OCI-LY7 (cell line): Measurements from ENCODE around the gene NEUROD2. TPM values are rescaled to one million over a fixed set of nuclear protein-coding genes. Genes with fewer than 3 reads are reported as not detected.

Source experiments
- BruUV-seq: library from RNA; stranded (reverse); fragments of 400-500 nt; replicated peaks from 2 replicates; lab custom pipeline; 2021; lab: Mats Ljungman, UMichigan
- CTCF ChIA-PET: fragments of 300-600 bp; sonication (Branson Sonifier 250); formaldehyde crosslinking; loops from one replicate; lab custom pipeline; 2022; ENCODE audit warnings: antibody characterized with exemption; ENCODE audit not compliant: unreplicated experiment; lab: Charles Lee
- POLR2A ChIA-PET: fragments of 300-600 bp; sonication (Branson Sonifier 250); formaldehyde crosslinking; loops from one replicate; lab custom pipeline; 2022; ENCODE audit warnings: antibody characterized with exemption; lab: Charles Lee
- DNase-seq: peaks from one replicate; pipeline ENCODE4 v3.0.0-alpha.2; 2015; ENCODE audit warnings: low spot score
- H2AFZ ChIP-seq: fragments of 200-600 bp; sonication (generic), shearing (Covaris generic); 2 replicates; pipeline ENCODE4 v1.6.1; 2014; ENCODE audit warnings: mild to moderate bottlenecking, antibody characterized with exemption, low read length, moderate library complexity
- H3K27ac ChIP-seq: fragments of 200-600 bp; sonication (generic); 2 replicates; pipeline ENCODE4 v1.5.1; 2014; ENCODE audit warnings: mixed run types, low read depth, mild to moderate bottlenecking, moderate library complexity, low read length, inconsistent platforms; ENCODE audit not compliant: poor library complexity, severe bottlenecking
- H3K36me3 ChIP-seq: fragments of 200-600 bp; sonication (generic); 2 replicates; pipeline ENCODE4 v1.6.1; 2014; ENCODE audit warnings: mild to moderate bottlenecking, antibody characterized with exemption, low read length, moderate library complexity, mixed read lengths; ENCODE audit not compliant: insufficient read depth
- H3K4me1 ChIP-seq: fragments of 200-600 bp; sonication (generic); 2 replicates; pipeline ENCODE4 v1.5.1; 2014; ENCODE audit warnings: mild to moderate bottlenecking, low read length; ENCODE audit not compliant: insufficient read depth, poor library complexity, severe bottlenecking
- H3K4me2 ChIP-seq: fragments of 200-600 bp; sonication (generic); 2 replicates; pipeline ENCODE4 v1.6.1; 2014; ENCODE audit warnings: mild to moderate bottlenecking, low read length
- H3K4me3 ChIP-seq: fragments of 200-600 bp; sonication (generic); 2 replicates; pipeline ENCODE4 v1.5.1; 2014; ENCODE audit warnings: mild to moderate bottlenecking, low read depth, low read length; ENCODE audit not compliant: poor library complexity, severe bottlenecking
- H3K79me2 ChIP-seq: fragments of 200-600 bp; sonication (generic); 2 replicates; pipeline ENCODE4 v1.6.1; 2016; ENCODE audit warnings: low read depth, mild to moderate bottlenecking, low read length, moderate library complexity, mixed read lengths; ENCODE audit not compliant: insufficient read depth
- H3K9me2 ChIP-seq: fragments of 200-600 bp; sonication (generic); 2 replicates; pipeline ENCODE4 v1.6.1; 2016; ENCODE audit warnings: mild to moderate bottlenecking, low read length, mixed read lengths; ENCODE audit not compliant: insufficient read depth
- H3K9me3 ChIP-seq: fragments of 200-600 bp; sonication (generic); 2 replicates; pipeline ENCODE4 v1.6.1; 2014; ENCODE audit warnings: mild to moderate bottlenecking, mixed run types, low read length, mixed read lengths
- H4K20me1 ChIP-seq: fragments of 200-600 bp; sonication (generic); 2 replicates; pipeline ENCODE4 v1.6.1; 2014; ENCODE audit warnings: mild to moderate bottlenecking, antibody characterized with exemption, low read length, moderate library complexity, mixed read lengths; ENCODE audit not compliant: insufficient read depth
- CTCF ChIP-seq: fragments of 200-600 bp; sonication (generic); conservative IDR thresholded peaks from 2 replicates; pipeline ENCODE4 v1.5.1; 2014; ENCODE audit warnings: mild to moderate bottlenecking, antibody characterized with exemption, low read length, moderate library complexity, mixed read lengths
- EZH2phosphoT487 ChIP-seq: fragments of 200-600 bp; sonication (generic); IDR thresholded peaks from 2 replicates; pipeline ENCODE4 v1.6.1; 2018; ENCODE audit warnings: low read depth, borderline replicate concordance, mild to moderate bottlenecking, mixed run types, antibody characterized with exemption, low read length, moderate library complexity, mixed read lengths
- intact Hi-C: fragments of 100-400 bp; cut with micrococcal nuclease; formaldehyde crosslinking; loops from one replicate; pipeline ENCODE4 v1.10.0; 2022; ENCODE audit not compliant: unreplicated experiment
- total RNA-seq, 2 experiments: library from RNA; depleted of rRNA in 1 of 2; stranded (reverse); fragments of >200 nt in 1 of 2; shearing (Covaris generic) in 1 of 2; gene quantifications; 2 replicates each; pipeline ENCODE4 v1.2.3, GENCODE V29; 2014 to 2022

NEUROD2 gene
- total RNA-seq, 2 experiments from 2014 or later = not detected

- TF ChIP-seq EZH2phosphoT487 (no peak), CTCF (no peak)
- intact Hi-C loops = no loop called here
- Histone ChIP-seq H3K4me3 (no peak within 1 kb of the TSS), H4K20me1 (no peaks in the 10 kb centered on the region), H3K36me3 (no peaks in the 10 kb centered on the region; the same call in 1 of the 2 replicates), H3K4me1 (peaks cover 23% of the 10 kb centered on the region), H3K79me2 (no peaks in the 10 kb centered on the region), H3K27ac (no peak within 1 kb of the TSS), H3K4me2 (no peak within 1 kb of the TSS), H3K9me2 (no peaks in the 10 kb centered on the region), H3K9me3 (no peaks in the 10 kb centered on the region), H2AFZ (no peak within 1 kb of the TSS)
- no TSS peak for BruUV-seq
- CTCF ChIA-PET = no interaction called here
- POLR2A ChIA-PET = no interaction called here
- no peak for DNase-seq
Observed at GRCh38 chr17:39626171-39627046, 18.7 kb upstream of the NEUROD2 start, which contains the start of gene PPP1R1B. Gene PPP1R1B (plus strand): TSS chr17:39626952. CDS start chr17:39627393, 441 bp downstream.

DNA sequence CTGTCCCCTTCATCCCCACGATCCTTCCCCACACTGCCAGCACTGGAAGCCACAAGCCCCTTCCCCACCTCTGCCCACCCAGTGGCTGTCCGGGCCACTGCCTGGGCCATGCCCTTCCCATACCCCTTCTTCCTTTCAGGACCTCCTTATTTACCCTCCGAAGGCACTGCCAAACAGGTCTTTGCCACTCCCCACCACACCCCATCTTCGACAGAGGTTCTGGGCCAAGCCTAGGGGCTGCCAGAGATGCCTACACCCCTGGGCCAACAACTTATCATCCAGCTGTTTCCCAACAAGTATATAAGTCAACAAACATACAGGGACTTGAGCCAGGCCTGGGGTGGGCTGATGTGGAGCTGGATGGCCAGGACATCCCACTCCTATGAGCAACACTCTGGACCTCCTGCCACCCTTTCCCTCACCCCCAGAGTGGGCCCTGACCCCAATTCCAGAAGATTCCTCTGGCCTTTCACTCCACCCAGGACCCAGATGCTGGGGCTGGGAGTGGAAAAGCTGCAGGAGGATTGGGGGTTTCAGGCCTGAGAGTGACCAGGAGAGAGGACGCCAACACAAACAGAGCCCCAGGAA is 17.6 kb upstream of the NEUROD2 start:
- intact Hi-C loops = no loop called here
- Histone ChIP-seq H3K9me2 (no peaks in the 10 kb centered on the region), H2AFZ (no peak overlapping the region), H4K20me1 (no peaks in the 10 kb centered on the region), H3K4me1 (peaks cover 23% of the 10 kb centered on the region), H3K79me2 (no peaks in the 10 kb centered on the region), H3K4me2 (no peak overlapping the region), H3K27ac (no peak overlapping the region), H3K36me3 (no peaks in the 10 kb centered on the region; the same call in 1 of the 2 replicates), H3K9me3 (no peaks in the 10 kb centered on the region), H3K4me3 (no peak overlapping the region)
- ChIA-PET POLR2A (no interaction called here), CTCF (no interaction called here)
- no peak for TF ChIP-seq CTCF
- TF ChIP-seq EZH2phosphoT487 = no peak
- BruUV-seq = no TSS peak
- DNase-seq = no peak
